EH (cell line): ENCODE data around the gene TRMT61B.

Source experiments
- DNase-seq: peaks from one replicate; pipeline ENCODE4 v3.0.0-alpha.2; 2015; ENCODE audit warnings: low read depth

TRMT61B gene

GRCh38 chr2:28870146-28870891 lies at the start of gene TRMT61B:
Gene TRMT61B, minus strand, starts transcription at chr2:28870309. Its CDS starts 32 bp downstream, at chr2:28870277.
- peak; percentile 94 for DNase-seq

GRCh38 chr2:28915939-28916338 lies 45.8 kb upstream of the TRMT61B start:
- DNase-seq: peak; percentile 18

GRCh38 chr2:28909655-28910353 lies 39.7 kb upstream of the TRMT61B start:
- no peak for DNase-seq

- DNase-seq: no peak
These were observed 38.1 kb upstream of the TRMT61B start for GRCh38 chr2:28908172-28908571.

GRCh38 chr2:28906821-28907220 lies 36.7 kb upstream of the TRMT61B start:
- DNase-seq: no peak

- peak; percentile 44 for DNase-seq
These were observed 36.3 kb upstream of the TRMT61B start for GRCh38 chr2:28906376-28906775.

- no peak for DNase-seq
These were observed 35.4 kb upstream of the TRMT61B start for GRCh38 chr2:28905533-28905932.

GRCh38 chr2:28904802-28905457 lies 34.8 kb upstream of the TRMT61B start:
- DNase-seq: no peak

- peak; percentile 72 for DNase-seq
These were observed 34.2 kb upstream of the TRMT61B start for GRCh38 chr2:28904295-28904694.

GRCh38 chr2:28902584-28902983 lies 32.5 kb upstream of the TRMT61B start:
- DNase-seq: no peak

GRCh38 chr2:28901841-28902240 lies 31.7 kb upstream of the TRMT61B start:
- DNase-seq: no peak

GRCh38 chr2:28901202-28901601 lies 31.1 kb upstream of the TRMT61B start:
- no peak for DNase-seq

GRCh38 chr2:28898048-28898447 lies 27.9 kb upstream of the TRMT61B start:
- no peak for DNase-seq

- peak; percentile 75 for DNase-seq
These were observed 26.8 kb upstream of the TRMT61B start for GRCh38 chr2:28896906-28897305.

- peak; percentile 43 for DNase-seq
These were observed 25.2 kb upstream of the TRMT61B start for GRCh38 chr2:28895189-28895893.

- peak; percentile 99 for DNase-seq
These were observed 24.5 kb upstream of the TRMT61B start, which contains the start of gene WDR43 for GRCh38 chr2:28894470-28895188. Gene WDR43, plus strand, starts transcription at chr2:28894667. Its CDS starts 32 bp downstream, at chr2:28894699.

- no peak for DNase-seq
These were observed 23.4 kb upstream of the TRMT61B start for GRCh38 chr2:28893488-28893887.

- no peak for DNase-seq
These were observed 10.1 kb upstream of the TRMT61B start for GRCh38 chr2:28880193-28880592.

- DNase-seq: no peak
These were observed 1.5 kb upstream of the TRMT61B start for GRCh38 chr2:28871620-28872019.

- peak; percentile 0 for DNase-seq
These were observed 489 bp downstream of the TRMT61B start for GRCh38 chr2:28869494-28870145.

GRCh38 chr2:28868611-28869010 lies 1.5 kb downstream of the TRMT61B start:
- no peak for DNase-seq
